ENCODE data around the gene TMEM14A. TPM values are rescaled to one million over a fixed set of nuclear protein-coding genes. Genes with fewer than 3 reads are reported as not detected.
A peak's percentile ranks its signal among the peaks of the same experiment; 100 is the strongest.

Gene TMEM14A
- total RNA-seq, 1 experiment from 2014 or later: 7.3 TPM

DNA sequence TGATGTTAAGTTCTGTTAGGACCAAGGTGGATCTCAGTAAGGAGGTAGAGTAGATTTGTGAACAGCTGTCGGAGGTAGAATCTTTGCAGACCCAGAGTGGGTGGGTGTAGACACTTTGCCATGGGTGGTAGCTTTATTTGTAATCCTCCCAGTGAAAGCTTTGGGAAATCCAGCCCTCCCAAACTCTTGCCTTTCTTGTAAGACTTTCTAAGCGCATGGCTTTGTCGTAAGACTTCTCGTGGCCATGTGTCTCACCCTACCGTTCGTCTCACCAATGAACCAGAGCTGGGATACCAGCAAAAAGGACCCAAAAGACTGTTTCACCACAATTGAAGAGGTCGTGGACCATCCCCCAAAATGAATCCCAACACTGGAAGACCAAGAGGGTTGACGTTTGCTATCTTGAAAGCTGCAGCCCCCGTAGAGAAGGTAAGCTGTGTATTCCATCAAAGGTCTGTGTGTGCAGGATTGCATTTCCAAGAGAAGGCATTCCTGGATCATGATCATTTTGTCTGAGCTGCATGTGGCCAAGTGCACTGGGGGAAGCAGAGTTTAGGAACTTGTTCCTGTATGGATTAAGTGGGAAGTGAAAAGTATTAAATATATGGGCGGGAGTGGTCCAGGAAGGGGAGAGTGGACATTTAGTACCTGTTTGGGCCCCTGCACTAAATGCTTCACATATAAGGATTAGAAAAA is 5.8 kb upstream of the TMEM14A start:
- Mint-ChIP-seq H3K27ac (no peak overlapping the region), H3K27me3 (ENCODE audit: low read depth) (no peaks in the 10 kb centered on the region; the same call in 1 of the 2 replicates), H3K4me1 (0 out of 4 replicates have a peak, but pooled peaks cover 0 to 4% of the 10 kb centered on the region in 2 experiments), H3K4me3 (no peak overlapping the region), H3K36me3 (ENCODE audit: insufficient read depth in 1 of 3, low read depth in 3 of 3) (peaks cover 8 to 20% (median 12%) of the 10 kb centered on the region in 3 experiments; a peak in 6 of 7 replicates), H3K9me3 (no peaks in the 10 kb centered on the region)
- Histone ChIP-seq H3T11ph (ENCODE audit: low read length) (no peak overlapping the region), H3K18ac (ENCODE audit: insufficient read length, low read depth, low read length) (no peak overlapping the region), H3K9ac (ENCODE audit: extremely low read depth, insufficient read length, low read length) (peak overlapping the region; percentile 71), H3K9me3 (ENCODE audit: control insufficient read depth, low read depth, low read length) (no peaks in the 10 kb centered on the region), H4K8ac (replicated peaks; ENCODE audit: insufficient read length, low read depth, low read length) (no peak overlapping the region), H3K23me2 (ENCODE audit: insufficient read length, low read depth, low read length, poor library complexity, severe bottlenecking) (peaks cover 13% of the 10 kb centered on the region), H4K20me1 (ENCODE audit: control insufficient read depth, insufficient read depth, insufficient read length) (no peaks in the 10 kb centered on the region), H4K91ac (ENCODE audit: insufficient read length, low read depth, low read length) (no peak overlapping the region), H3K4me2 (ENCODE audit: insufficient read depth, insufficient read length, low read length) (peak overlapping the region; percentile 68), H3K23ac (ENCODE audit: insufficient read length, low read depth, low read length) (no peak overlapping the region), H2BK5ac (ENCODE audit: insufficient read length, low read length) (no peak overlapping the region), H3K27me3 (ENCODE audit: insufficient read depth, low read length) (peaks cover 5% of the 10 kb centered on the region; the same call in 1 of the 2 replicates), H2BK15ac (ENCODE audit: low read depth, low read length) (no peak overlapping the region), H4K5ac (ENCODE audit: insufficient read length, low read depth, low read length) (no peak overlapping the region), H3K4me1 (ENCODE audit: insufficient read depth, low read length) (peaks cover 4% of the 10 kb centered on the region; the same call in 1 of the 2 replicates), H3K79me1 (ENCODE audit: insufficient read depth, low read depth, low read length, poor library complexity, severe bottlenecking) (no peaks in the 10 kb centered on the region), H3K4ac (ENCODE audit: low read depth, low read length) (no peak overlapping the region), H2AK5ac (ENCODE audit: insufficient read length, low read length) (no peak overlapping the region), H3K79me2 (ENCODE audit: insufficient read depth, low read length) (no peaks in the 10 kb centered on the region), H3K27ac (ENCODE audit: insufficient read length, low read depth, low read length) (no peak overlapping the region), H2BK20ac (ENCODE audit: low read depth, low read length, poor library complexity, severe bottlenecking) (no peak overlapping the region), H2BK120ac (ENCODE audit: low read depth, low read length, poor library complexity, severe bottlenecking) (no peak overlapping the region), H2AFZ (ENCODE audit: low read length) (no peak overlapping the region), H2BK12ac (ENCODE audit: insufficient read length, low read depth, low read length) (no peak overlapping the region), H3K56ac (ENCODE audit: insufficient read length, low read depth, low read length) (no peak overlapping the region), H3K14ac (ENCODE audit: insufficient read depth, low read length) (no peak overlapping the region)
- DNase-seq: no peak
- WGBS (ENCODE audit: extremely low coverage, insufficient read length, low lambda C conversion rate): no CpG with 5 or more reads among the region's 10 CpGs
- TF ChIP-seq, protein P1, sequence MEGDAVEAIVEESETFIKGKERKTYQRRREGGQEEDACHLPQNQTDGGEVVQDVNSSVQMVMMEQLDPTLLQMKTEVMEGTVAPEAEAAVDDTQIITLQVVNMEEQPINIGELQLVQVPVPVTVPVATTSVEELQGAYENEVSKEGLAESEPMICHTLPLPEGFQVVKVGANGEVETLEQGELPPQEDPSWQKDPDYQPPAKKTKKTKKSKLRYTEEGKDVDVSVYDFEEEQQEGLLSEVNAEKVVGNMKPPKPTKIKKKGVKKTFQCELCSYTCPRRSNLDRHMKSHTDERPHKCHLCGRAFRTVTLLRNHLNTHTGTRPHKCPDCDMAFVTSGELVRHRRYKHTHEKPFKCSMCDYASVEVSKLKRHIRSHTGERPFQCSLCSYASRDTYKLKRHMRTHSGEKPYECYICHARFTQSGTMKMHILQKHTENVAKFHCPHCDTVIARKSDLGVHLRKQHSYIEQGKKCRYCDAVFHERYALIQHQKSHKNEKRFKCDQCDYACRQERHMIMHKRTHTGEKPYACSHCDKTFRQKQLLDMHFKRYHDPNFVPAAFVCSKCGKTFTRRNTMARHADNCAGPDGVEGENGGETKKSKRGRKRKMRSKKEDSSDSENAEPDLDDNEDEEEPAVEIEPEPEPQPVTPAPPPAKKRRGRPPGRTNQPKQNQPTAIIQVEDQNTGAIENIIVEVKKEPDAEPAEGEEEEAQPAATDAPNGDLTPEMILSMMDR (conservative IDR thresholded peaks at IDR 0.05): no peak
